Measurements from ENCODE around the gene ANKS4B. TPM values are rescaled to one million over a fixed set of nuclear protein-coding genes. Genes with fewer than 3 reads are reported as not detected.

ANKS4B gene, protein sequence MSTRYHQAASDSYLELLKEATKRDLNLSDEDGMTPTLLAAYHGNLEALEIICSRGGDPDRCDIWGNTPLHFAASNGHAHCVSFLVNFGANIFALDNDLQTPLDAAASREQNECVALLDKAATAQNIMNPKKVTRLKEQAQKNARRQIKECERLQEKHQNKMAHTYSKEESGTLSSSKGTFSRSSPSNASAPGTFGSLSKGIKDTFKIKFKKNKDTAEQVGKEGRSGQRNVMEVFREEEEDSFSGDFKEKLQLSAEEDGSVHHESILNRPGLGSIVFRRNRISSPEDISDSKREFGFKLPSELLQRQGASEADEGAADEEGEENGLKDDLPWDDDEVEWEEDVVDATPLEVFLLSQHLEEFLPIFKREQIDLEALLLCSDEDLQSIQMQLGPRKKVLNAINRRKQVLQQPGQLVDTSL
- not detected in 2 replicates for total RNA-seq

DNA sequence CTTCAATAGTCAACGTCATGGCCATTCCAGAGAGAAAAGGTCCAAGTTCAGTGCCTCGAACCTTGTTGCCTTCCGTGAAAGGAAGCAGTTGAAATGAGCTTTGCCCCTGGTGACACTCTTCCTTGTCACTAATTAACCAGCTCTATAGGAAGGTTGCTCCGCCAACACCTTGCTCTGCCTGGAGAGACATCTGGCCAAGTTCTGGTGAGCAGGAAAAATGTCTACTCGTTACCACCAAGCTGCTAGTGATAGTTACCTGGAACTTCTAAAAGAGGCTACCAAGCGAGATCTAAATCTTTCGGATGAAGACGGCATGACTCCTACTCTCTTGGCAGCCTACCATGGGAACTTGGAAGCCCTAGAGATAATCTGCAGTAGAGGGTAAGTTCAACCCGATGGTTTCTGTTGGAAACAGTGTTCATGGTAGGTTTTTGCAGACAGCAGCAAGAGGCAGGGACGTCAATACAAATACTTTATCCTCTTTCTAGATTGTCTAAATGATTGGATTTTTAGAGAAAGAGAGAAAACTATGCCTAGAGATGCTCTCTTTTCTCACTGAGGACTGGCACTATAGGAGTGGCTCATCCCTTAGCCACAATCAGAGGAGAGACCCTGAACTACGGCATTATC lies at the start of gene ANKS4B:
TSS of gene ANKS4B (plus strand) at position 179 of the 630 bp plus-strand sequence. CDS start at position 218, 39 bp downstream.
- no peak for DNase-seq (ENCODE audit: low read depth)
- TF ChIP-seq CTCF (IDR thresholded peaks at IDR 0.05; ENCODE audit: insufficient read depth, low read depth, low read length): no peak
- H3K4me3 ChIP-seq (ENCODE audit: low read depth, low read length): no peak within 1 kb of the TSS

DNA sequence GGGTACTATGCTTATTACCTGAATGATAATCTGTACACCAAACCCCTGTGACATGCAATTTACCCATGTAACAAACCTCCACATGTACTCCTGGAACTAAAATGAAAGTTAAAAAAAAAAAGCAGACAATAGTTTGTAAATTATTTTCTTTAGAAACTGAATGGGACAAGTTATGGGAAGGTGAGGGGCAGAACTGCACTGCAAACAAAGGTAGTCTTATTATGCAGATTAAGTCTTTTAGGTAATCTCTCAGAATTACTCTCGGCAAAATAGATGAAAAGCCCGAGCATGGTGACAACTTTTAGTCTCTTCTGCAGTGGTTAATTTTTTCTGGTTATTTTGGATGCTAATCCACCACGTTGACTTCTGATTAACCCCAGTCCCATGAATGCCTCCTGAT lies 49.5 kb upstream of the ANKS4B start:
- no peak overlapping the region for H3K4me3 ChIP-seq (ENCODE audit: low read depth, low read length)
- TF ChIP-seq CTCF (IDR thresholded peaks at IDR 0.05; ENCODE audit: insufficient read depth, low read depth, low read length): no peak
- DNase-seq (ENCODE audit: low read depth): no peak

GRCh38 chr16:21184834-21185233 lies 48.7 kb upstream of the ANKS4B start:
- H3K4me3 ChIP-seq (ENCODE audit: low read depth, low read length): no peak overlapping the region
- no peak for TF ChIP-seq CTCF (IDR thresholded peaks at IDR 0.05; ENCODE audit: insufficient read depth, low read depth, low read length)
- DNase-seq (ENCODE audit: low read depth): no peak

DNA sequence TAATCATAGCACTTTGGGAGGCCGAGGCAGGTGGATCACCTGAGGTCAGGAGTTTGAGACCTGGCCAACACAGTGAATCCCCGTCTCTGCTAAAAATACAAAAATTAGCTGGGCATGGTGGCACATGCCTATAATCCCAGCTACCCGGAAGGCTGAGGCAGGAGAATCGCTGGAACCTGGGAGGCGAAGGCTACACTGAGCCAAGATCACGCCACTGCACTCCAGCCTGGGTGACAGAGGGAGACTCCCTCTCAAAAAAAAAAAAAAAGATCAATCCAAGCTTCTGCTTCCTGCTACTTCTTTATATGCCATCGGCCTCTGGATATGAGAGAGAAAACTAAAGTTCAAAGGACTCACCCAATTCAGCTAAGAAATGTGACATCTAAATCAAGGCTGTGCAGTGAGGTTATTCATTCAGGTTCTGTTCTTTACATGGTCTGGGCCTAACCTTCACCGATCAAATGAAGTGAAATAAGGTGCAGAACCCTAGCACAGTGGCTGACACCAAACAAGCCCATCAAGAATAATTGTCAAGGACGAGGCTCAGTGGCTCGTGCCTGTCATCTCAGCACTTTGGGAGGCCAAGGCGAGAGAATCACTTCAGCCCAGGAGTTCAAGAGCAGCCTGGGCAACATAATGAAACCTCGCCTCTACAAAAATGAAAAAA lies 47.7 kb upstream of the ANKS4B start:
- H3K4me3 ChIP-seq (ENCODE audit: low read depth, low read length): no peak overlapping the region
- no peak for DNase-seq (ENCODE audit: low read depth)
- TF ChIP-seq CTCF (IDR thresholded peaks at IDR 0.05; ENCODE audit: insufficient read depth, low read depth, low read length): no peak

DNA sequence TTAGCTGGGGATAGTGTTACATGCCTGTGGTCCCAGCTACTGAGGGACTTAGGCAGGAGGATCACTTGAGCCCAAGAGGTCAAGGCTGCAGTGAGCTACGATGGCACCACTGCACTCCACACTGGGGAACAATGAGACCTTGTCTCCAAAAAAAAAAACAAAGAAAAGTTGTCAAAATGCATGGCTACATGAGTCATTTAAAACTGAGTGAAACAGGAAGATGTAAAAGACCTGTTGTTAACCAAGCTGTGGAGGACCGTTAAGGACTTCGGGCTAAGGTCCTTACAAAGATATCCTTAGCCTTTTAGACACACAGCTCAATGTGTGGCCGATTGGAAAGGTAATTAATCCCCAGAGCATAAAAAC lies 47.2 kb upstream of the ANKS4B start:
- no peak overlapping the region for H3K4me3 ChIP-seq (ENCODE audit: low read depth, low read length)
- TF ChIP-seq CTCF (IDR thresholded peaks at IDR 0.05; ENCODE audit: insufficient read depth, low read depth, low read length): no peak
- DNase-seq (ENCODE audit: low read depth): no peak

DNA sequence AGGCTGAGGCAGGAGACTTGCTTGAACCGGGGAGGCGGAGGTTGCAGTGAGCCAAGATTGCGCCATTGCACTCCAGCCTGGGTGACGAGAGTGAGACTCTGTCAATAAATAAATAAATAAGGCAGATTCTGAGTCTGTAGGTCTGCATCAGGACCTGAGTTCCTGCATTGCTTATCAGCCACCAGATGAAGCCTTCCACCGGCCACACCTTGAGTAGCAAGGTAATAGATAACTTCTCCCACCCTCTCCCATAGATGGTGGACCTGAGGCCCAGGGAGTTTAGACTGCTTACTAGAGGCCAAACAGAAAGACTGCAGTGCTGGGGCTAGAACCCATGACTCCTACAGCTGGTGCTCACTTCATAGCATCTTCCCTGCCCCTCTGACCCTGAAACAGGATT lies 44.2 kb upstream of the ANKS4B start:
- no peak for DNase-seq (ENCODE audit: low read depth)
- TF ChIP-seq CTCF (IDR thresholded peaks at IDR 0.05; ENCODE audit: insufficient read depth, low read depth, low read length): no peak
- H3K4me3 ChIP-seq (ENCODE audit: low read depth, low read length): no peak overlapping the region
